ENCODE measurements around the gene PLB1.

The PLB1 gene

DNA sequence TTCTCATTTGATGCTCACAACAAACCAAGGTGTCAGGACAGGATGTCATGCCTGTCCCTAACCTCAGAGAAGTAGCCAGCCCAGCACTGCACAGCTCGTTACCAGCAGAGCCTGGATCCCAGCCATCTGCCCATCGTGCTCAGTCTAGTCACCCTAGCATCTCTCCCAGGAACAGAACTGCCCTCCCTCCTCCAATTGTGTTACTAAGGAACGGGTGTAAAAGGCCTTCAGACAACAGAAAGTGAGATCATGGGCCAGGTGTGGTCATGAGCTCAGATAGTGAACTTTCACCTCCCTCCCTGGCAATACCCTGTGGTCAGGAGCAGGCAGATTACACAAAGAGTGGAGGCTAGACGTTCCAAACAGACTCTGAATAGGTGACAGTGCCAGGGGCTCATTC, 144.0 kb downstream of the PLB1 start:
- TF ChIP-seq, protein P1, sequence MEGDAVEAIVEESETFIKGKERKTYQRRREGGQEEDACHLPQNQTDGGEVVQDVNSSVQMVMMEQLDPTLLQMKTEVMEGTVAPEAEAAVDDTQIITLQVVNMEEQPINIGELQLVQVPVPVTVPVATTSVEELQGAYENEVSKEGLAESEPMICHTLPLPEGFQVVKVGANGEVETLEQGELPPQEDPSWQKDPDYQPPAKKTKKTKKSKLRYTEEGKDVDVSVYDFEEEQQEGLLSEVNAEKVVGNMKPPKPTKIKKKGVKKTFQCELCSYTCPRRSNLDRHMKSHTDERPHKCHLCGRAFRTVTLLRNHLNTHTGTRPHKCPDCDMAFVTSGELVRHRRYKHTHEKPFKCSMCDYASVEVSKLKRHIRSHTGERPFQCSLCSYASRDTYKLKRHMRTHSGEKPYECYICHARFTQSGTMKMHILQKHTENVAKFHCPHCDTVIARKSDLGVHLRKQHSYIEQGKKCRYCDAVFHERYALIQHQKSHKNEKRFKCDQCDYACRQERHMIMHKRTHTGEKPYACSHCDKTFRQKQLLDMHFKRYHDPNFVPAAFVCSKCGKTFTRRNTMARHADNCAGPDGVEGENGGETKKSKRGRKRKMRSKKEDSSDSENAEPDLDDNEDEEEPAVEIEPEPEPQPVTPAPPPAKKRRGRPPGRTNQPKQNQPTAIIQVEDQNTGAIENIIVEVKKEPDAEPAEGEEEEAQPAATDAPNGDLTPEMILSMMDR (IDR thresholded peaks at IDR 0.05; ENCODE audit: control insufficient read depth, extremely low read depth, insufficient read depth), result no peak
- no peak for DNase-seq (ENCODE audit: low read depth)
- H3K4me3 ChIP-seq (ENCODE audit: low read depth, low read length), result no peak overlapping the region

DNA sequence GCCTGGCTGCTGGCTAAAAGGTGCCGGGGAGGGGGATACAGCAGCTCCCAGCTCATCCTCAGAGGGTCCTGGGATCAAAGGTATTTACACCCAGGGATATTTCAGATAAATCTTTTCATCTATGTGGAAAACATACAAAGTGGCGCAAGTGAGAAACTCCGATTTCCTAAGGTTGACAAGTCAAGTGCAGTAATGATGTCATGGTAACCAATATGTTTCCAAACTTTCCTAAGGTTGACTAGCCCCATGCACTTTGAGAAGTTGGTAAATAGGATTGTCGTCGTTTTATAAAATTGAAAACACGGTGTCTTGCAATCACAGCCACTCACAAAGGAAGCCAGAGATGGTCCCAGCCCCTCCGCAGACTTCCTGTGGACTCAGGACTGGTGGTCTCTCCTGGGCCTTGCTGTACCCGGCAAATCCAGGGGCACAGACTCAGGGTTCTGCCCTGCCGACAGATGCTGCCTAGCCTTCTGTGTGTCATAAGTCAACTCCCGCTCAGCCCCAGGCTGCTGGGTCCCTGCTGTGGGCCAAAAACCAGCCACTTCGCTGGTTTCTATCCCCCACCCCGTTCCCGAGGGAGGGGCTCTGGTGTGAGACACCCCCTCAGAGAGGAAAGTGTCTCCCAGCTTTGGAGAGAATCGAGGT, 144.5 kb downstream of the PLB1 start:
- TF ChIP-seq, protein P1 (IDR thresholded peaks at IDR 0.05; ENCODE audit: control insufficient read depth, extremely low read depth, insufficient read depth), result no peak
- DNase-seq (ENCODE audit: low read depth), result no peak
- no peak overlapping the region for H3K4me3 ChIP-seq (ENCODE audit: low read depth, low read length)

DNA sequence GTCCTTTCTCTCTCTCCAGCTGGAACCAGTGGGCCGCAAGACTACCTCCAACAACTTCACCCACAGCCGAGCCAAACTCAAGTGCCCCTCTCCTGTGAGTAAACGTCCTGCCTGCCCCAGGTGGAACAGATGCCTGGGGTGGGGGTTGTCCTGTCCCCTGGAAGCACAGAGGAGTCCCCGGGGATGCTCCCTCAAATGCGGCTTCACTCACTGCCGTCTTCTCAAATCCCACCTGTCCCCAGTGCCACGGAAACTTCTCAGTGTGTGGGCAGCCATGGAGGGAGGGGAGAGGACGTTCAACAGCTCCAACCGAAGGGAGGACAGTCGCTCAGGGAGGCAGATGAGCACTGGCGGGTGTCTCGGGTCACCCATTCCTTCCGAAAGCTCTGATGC, 145.0 kb downstream of the PLB1 start:
- H3K4me3 ChIP-seq (ENCODE audit: low read depth, low read length), result no peak overlapping the region
- DNase-seq (ENCODE audit: low read depth), result no peak

DNA sequence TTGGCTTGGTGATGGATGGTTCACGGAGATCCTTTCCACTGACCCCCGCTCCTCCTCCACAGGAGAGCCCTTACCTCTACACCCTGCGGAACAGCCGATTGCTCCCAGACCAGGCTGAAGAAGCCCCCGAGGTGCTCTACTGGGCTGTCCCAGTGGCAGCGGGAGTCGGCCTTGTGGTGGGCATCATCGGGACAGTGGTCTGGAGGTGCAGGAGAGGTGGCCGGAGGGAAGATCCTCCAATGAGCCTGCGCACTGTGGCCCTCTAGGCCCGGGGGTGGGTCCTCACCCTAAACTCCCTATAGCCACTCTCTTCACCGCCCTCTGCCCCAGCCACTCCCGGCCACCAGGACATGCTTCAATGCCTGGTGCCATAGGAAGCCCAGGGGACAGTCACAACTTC, 146.9 kb downstream of the PLB1 start:
- DNase-seq (ENCODE audit: low read depth), result no peak
- no peak overlapping the region for H3K4me3 ChIP-seq (ENCODE audit: low read depth, low read length)
- TF ChIP-seq, protein P1 (IDR thresholded peaks at IDR 0.05; ENCODE audit: control insufficient read depth, extremely low read depth, insufficient read depth), result no peak

More for the DNA sequence above, 145.0 kb downstream of the PLB1 start:
- TF ChIP-seq, protein P1 (IDR thresholded peaks at IDR 0.05; ENCODE audit: control insufficient read depth, extremely low read depth, insufficient read depth), result no peak

DNA sequence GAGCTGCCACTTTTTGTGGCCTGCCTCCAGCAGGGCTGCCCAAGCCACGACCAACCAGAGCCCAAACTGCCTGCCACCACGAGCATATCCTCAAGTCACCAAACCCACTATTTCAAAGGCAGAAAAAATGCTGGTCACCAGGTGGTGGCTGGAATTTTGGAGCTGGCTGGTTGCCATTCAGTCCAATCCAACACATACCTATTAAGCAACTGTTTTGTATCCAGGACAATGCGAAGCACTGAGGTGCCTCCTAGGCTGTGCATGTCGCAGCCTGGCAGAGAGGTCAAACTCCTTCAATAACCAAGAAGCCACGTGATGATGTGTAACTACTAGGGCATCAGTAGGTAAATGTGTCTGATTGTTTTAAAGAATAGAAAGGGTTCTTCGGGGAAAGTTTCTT, 147.5 kb downstream of the PLB1 start:
- H3K4me3 ChIP-seq (ENCODE audit: low read depth, low read length), result no peak overlapping the region
- DNase-seq (ENCODE audit: low read depth), result no peak
- TF ChIP-seq, protein P1 (IDR thresholded peaks at IDR 0.05; ENCODE audit: control insufficient read depth, extremely low read depth, insufficient read depth), result no peak

DNA sequence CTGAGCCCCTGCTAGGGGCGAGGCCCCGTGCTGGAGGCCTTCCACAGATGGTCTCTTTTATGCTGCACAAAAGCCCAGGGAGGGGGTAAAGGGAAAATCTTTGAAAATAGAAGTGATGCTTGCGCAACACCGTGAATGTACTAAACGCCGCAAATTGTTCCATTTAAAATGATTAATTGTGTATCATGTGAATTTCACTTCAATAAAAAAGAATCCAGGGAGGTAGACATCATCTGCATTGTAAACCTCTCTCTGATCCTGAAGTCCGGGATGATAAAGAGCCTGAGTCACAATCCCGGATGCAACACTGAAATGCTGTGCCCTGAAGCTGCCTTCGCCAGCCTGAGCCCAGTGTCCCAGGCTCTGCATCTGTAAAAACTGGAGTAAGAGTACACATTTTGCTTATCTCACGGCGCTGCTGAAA, 148.1 kb downstream of the PLB1 start:
- DNase-seq (ENCODE audit: low read depth), result no peak
- no peak overlapping the region for H3K4me3 ChIP-seq (ENCODE audit: low read depth, low read length)
- TF ChIP-seq, protein P1 (IDR thresholded peaks at IDR 0.05; ENCODE audit: control insufficient read depth, extremely low read depth, insufficient read depth), result no peak

DNA sequence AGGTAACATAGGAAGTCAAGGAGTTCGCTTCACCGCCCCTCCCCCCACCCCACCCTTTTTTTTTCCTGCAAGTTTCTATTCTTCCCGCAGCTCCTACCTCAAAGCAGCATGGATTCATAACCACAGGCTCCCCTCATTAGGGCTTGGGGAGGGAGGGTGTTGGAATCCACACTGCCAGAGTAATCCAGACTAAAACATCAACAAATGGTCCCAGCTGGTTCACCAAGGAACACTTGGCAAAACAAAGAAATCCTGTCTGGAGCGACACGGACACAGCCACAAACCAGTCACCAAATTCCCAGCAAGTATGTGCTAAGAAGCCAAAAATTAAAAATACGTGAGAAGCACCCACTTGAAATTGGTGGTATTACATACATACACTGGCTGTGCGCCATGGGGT, 148.9 kb downstream of the PLB1 start:
- TF ChIP-seq, protein P1 (IDR thresholded peaks at IDR 0.05; ENCODE audit: control insufficient read depth, extremely low read depth, insufficient read depth), result no peak
- H3K4me3 ChIP-seq (ENCODE audit: low read depth, low read length), result no peak overlapping the region
- DNase-seq (ENCODE audit: low read depth), result no peak

Measured in LNCaP clone FGC (cell line).